Dendritic cell treated with granulocyte-macrophage colony-stimulating factor and Interleukin-4, amounts not matched to agents 40 ng/mL and 50 ng/mL, for 4 days (primary cell): ENCODE measurements around the gene PDCD1LG2.
"Not testable (repeated sequence)": the region's sequence is repeated elsewhere in the genome, so short reads cannot be mapped to it uniquely, and the experiment has no call there.

ENCODE experiments used
- H3K27ac Mint-ChIP-seq: one replicate; pipeline ENCODE4 v1.8.0; 2022; ENCODE audit warnings: mild to moderate bottlenecking, mixed read lengths
- H3K27me3 Mint-ChIP-seq: one replicate; pipeline ENCODE4 v1.8.0; 2022; ENCODE audit warnings: mild to moderate bottlenecking, mixed read lengths
- H3K36me3 Mint-ChIP-seq: one replicate; pipeline ENCODE4 v1.8.0; 2022; ENCODE audit warnings: low read depth, mixed read lengths
- H3K4me1 Mint-ChIP-seq: one replicate; pipeline ENCODE4 v1.8.0; 2022; ENCODE audit warnings: low read depth, mixed read lengths
- H3K4me3 Mint-ChIP-seq: one replicate; pipeline ENCODE4 v1.8.0; 2022; ENCODE audit warnings: mild to moderate bottlenecking, moderate library complexity, mixed read lengths
- H3K9me3 Mint-ChIP-seq: one replicate; pipeline ENCODE4 v1.8.0; 2022; ENCODE audit warnings: mixed read lengths
- intact Hi-C: fragments of 100-400 bp; cut with micrococcal nuclease; formaldehyde crosslinking; loops from one replicate; pipeline ENCODE4 v1.15.0; 2022

PDCD1LG2 gene

GRCh38 chr9:5485378-5486085 is 24.8 kb upstream of the PDCD1LG2 start:
- H3K36me3 Mint-ChIP-seq, result no peaks in the 10 kb centered on the region
- H3K27ac Mint-ChIP-seq, result no peak overlapping the region
- intact Hi-C loops, result no loop called here
- H3K4me1 Mint-ChIP-seq, result peaks cover 57% of the 10 kb centered on the region
- no peak overlapping the region for H3K4me3 Mint-ChIP-seq
- H3K27me3 Mint-ChIP-seq, result no peaks in the 10 kb centered on the region
- H3K9me3 Mint-ChIP-seq, result no peaks in the 10 kb centered on the region

DNA sequence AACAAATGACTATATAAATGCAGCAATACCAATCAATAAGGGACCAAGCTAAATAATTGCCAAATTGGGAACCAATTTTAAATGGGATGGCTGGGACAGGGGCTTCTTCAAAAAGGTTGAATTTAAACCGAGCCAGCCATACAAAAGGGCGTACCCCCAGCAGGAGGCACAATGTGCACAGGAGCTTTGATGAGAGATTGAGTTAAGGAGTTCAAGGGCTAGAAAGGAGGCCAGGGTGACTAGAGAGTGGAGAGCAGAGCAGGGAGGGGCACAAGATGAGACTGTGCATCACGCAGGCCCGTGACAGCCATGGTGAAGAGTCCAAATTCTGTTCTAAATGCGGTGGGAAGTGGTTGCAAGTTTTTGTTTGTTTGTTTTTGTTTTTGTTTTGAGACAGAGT is 23.3 kb upstream of the PDCD1LG2 start:
- Mint-ChIP-seq H3K27ac (peak overlapping the region; percentile 89), H3K4me1 (peaks cover 54% of the 10 kb centered on the region), H3K36me3 (no peaks in the 10 kb centered on the region), H3K4me3 (no peak overlapping the region), H3K27me3 (no peaks in the 10 kb centered on the region), H3K9me3 (no peaks in the 10 kb centered on the region)
- intact Hi-C loops, result no loop called here

GRCh38 chr9:5488221-5489008 is 21.9 kb upstream of the PDCD1LG2 start:
- Mint-ChIP-seq H3K27me3 (no peaks in the 10 kb centered on the region), H3K27ac (peak overlapping the region; percentile 89), H3K9me3 (no peaks in the 10 kb centered on the region), H3K36me3 (no peaks in the 10 kb centered on the region), H3K4me3 (no peak overlapping the region), H3K4me1 (peaks cover 57% of the 10 kb centered on the region)
- intact Hi-C loops, result no loop called here

- no peaks in the 10 kb centered on the region for H3K9me3 Mint-ChIP-seq
- H3K27ac Mint-ChIP-seq, result peak overlapping the region; percentile 89
- intact Hi-C loops, result loop anchor here (5.0 kb wide), 1 partner anchor 38 kb away; the partner anchor contains the start of gene CD274
- H3K4me1 Mint-ChIP-seq, result peaks cover 68% of the 10 kb centered on the region
- no peak overlapping the region for H3K4me3 Mint-ChIP-seq
- H3K27me3 Mint-ChIP-seq, result no peaks in the 10 kb centered on the region
- H3K36me3 Mint-ChIP-seq, result no peaks in the 10 kb centered on the region
These were observed 20.5 kb upstream of the PDCD1LG2 start for GRCh38 chr9:5489630-5490490.

GRCh38 chr9:5492965-5493678 is 17.2 kb upstream of the PDCD1LG2 start:
- Mint-ChIP-seq H3K4me3 (peak overlapping the region; percentile 30), H3K9me3 (no peaks in the 10 kb centered on the region), H3K27me3 (no peaks in the 10 kb centered on the region), H3K27ac (peak overlapping the region; percentile 81), H3K36me3 (no peaks in the 10 kb centered on the region), H3K4me1 (peaks cover 66% of the 10 kb centered on the region)
- intact Hi-C loops, result loop anchor here (5.0 kb wide), 1 partner anchor 41 kb away; the partner anchor contains the start of gene CD274

DNA sequence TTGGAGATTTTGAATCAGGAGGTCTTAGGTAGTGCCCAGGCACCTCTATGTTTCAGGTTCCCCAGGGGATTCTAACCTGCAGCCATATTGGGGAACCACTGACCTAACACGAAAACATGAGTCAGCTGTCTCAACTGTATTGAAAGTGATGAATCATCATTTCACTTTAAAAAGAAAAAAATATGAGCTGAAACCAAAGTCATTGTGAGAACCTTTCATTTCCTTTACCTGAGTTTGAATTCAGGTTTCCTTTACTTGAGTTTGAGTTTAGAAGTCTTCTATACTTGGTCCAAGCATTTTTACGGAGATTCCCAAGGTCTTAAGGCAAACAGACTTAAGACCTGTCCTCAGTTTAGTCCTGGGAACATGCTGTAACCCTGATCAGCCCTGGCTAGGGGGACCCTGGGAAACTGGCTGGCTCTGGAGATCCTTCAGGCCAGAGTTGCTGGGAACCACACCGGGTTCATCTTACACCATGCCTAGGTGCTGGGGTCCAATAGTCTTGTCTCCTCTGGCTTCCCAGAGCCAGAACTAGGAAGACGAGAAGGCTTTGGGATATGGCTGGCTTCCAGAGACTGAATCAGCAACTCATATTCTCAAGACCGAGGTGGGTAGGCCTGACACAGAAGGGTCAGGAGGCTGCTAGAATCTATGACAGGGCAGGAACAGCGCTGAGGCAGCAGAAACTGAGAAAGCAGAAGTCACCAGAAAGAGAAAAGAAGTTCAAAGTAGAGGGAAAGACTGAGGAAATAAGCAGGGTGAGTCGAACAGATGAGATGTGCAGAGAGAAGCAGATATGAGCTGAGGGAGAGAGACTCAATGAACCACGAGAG is 16.4 kb upstream of the PDCD1LG2 start:
- peak overlapping the region; percentile 81 for H3K27ac Mint-ChIP-seq
- peaks cover 66% of the 10 kb centered on the region for H3K4me1 Mint-ChIP-seq
- H3K4me3 Mint-ChIP-seq, result peak overlapping the region; percentile 30
- intact Hi-C loops, result loop anchor here (2.0 to 5.0 kb wide), 2 partner anchors 19 to 42 kb away; partner anchors contain the start of gene CD274
- H3K36me3 Mint-ChIP-seq, result no peaks in the 10 kb centered on the region
- peaks cover 1% of the 10 kb centered on the region for H3K27me3 Mint-ChIP-seq
- no peaks in the 10 kb centered on the region for H3K9me3 Mint-ChIP-seq

GRCh38 chr9:5494765-5495164 is 15.6 kb upstream of the PDCD1LG2 start:
- not testable (repeated sequence) for H3K4me3 Mint-ChIP-seq, H3K36me3 Mint-ChIP-seq, H3K9me3 Mint-ChIP-seq, H3K27me3 Mint-ChIP-seq
- intact Hi-C loops, result loop anchor here (2.0 to 5.0 kb wide), 2 partner anchors 18 to 42 kb away; partner anchors contain the start of gene CD274
- H3K27ac Mint-ChIP-seq, result peak overlapping the region; percentile 81
- peaks cover 64% of the 10 kb centered on the region for H3K4me1 Mint-ChIP-seq

- intact Hi-C loops, result no loop called here
- no peaks in the 10 kb centered on the region for H3K9me3 Mint-ChIP-seq
- peaks cover 74% of the 10 kb centered on the region for H3K4me1 Mint-ChIP-seq
- no peak overlapping the region for H3K4me3 Mint-ChIP-seq
- H3K36me3 Mint-ChIP-seq, result no peaks in the 10 kb centered on the region
- peaks cover 1% of the 10 kb centered on the region for H3K27me3 Mint-ChIP-seq
- H3K27ac Mint-ChIP-seq, result peak overlapping the region; percentile 76
These were observed 11.2 kb upstream of the PDCD1LG2 start for GRCh38 chr9:5499157-5499556.

- intact Hi-C loops, result no loop called here
- Mint-ChIP-seq H3K27ac (peak overlapping the region; percentile 76), H3K4me1 (peaks cover 73% of the 10 kb centered on the region), H3K27me3 (peaks cover 1% of the 10 kb centered on the region), H3K36me3 (no peaks in the 10 kb centered on the region), H3K4me3 (no peak overlapping the region), H3K9me3 (no peaks in the 10 kb centered on the region)
These were observed 10.4 kb upstream of the PDCD1LG2 start for GRCh38 chr9:5499889-5500398.

DNA sequence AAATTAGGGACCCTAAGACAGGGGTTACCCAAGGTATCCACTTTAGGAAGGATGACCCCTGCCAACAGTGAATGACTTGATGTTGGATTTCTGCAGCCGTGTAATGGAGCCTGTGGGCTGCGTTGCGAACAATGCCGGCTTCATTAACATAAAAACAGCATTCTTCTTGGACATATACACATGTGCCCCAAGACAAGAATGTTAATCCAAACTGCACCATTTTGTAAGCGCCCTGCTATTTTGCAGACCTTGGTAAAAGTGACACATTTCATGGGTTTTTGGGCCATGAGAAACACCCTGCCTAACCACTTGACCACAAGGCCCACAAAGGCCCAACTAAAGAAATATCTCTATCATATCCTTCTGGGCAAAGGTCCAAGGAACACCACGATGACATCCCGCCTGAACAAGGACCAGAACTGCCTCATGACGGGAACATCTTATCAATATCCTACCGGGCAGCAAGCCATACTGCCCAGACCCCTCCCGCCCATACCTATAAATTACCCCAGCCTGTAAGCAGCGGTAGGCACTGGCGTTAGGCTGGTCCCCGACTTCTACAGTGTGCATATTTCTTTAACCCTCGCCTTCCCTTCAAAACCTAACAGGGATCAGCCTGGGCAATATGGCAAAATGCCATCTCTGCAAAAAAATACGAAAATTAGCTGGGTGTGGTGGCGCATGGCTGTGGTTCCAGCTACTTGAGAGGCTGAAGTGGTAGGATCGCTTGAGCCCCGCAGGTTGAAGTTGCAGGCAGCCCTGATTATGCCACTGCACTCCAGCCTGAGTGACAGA is 9.7 kb upstream of the PDCD1LG2 start:
- Mint-ChIP-seq H3K27me3 (peaks cover 1% of the 10 kb centered on the region), H3K4me1 (peaks cover 76% of the 10 kb centered on the region), H3K36me3 (no peaks in the 10 kb centered on the region), H3K4me3 (no peak overlapping the region), H3K27ac (peak overlapping the region; percentile 76), H3K9me3 (no peaks in the 10 kb centered on the region)
- intact Hi-C loops, result no loop called here

DNA sequence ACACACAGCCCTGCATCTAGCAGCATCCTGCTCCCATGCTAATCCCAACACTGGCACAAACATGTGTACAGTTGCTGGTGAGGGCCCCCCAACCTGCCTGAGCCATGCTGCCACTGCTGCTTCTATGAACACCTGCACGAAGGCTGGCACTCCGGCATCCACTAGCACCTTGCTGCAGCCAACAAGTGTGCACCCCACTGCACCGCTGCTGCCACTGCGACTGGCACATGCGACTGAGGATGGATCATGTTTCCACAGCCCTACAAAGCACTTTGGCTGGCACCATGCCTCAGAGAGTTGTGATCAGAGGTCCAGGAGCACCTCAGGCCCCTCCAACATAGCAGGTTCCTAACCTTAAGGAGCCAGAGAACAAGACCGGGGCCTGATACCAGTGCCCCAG is 7.8 kb upstream of the PDCD1LG2 start:
- H3K36me3 Mint-ChIP-seq, result no peaks in the 10 kb centered on the region
- intact Hi-C loops, result no loop called here
- no peak overlapping the region for H3K4me3 Mint-ChIP-seq
- no peaks in the 10 kb centered on the region for H3K9me3 Mint-ChIP-seq
- peaks cover 1% of the 10 kb centered on the region for H3K27me3 Mint-ChIP-seq
- peaks cover 81% of the 10 kb centered on the region for H3K4me1 Mint-ChIP-seq
- H3K27ac Mint-ChIP-seq, result peak overlapping the region; percentile 45

GRCh38 chr9:5509573-5509972 is 758 bp upstream of the PDCD1LG2 start:
- Mint-ChIP-seq H3K36me3 (peaks cover 32% of the 10 kb centered on the region), H3K4me3 (peak overlapping the region; percentile 92), H3K9me3 (no peaks in the 10 kb centered on the region), H3K27ac (peak overlapping the region; percentile 94), H3K4me1 (peaks cover 81% of the 10 kb centered on the region), H3K27me3 (no peaks in the 10 kb centered on the region)
- intact Hi-C loops, result no loop called here
